Measurements from ENCODE around the gene MGMT. TPM values are rescaled to one million over a fixed set of nuclear protein-coding genes. Genes with fewer than 3 reads are reported as not detected.

Gene MGMT
- polyA plus RNA-seq, 1 of the 3 experiments (the other 2 are of a cell fraction): 10.8 TPM

DNA sequence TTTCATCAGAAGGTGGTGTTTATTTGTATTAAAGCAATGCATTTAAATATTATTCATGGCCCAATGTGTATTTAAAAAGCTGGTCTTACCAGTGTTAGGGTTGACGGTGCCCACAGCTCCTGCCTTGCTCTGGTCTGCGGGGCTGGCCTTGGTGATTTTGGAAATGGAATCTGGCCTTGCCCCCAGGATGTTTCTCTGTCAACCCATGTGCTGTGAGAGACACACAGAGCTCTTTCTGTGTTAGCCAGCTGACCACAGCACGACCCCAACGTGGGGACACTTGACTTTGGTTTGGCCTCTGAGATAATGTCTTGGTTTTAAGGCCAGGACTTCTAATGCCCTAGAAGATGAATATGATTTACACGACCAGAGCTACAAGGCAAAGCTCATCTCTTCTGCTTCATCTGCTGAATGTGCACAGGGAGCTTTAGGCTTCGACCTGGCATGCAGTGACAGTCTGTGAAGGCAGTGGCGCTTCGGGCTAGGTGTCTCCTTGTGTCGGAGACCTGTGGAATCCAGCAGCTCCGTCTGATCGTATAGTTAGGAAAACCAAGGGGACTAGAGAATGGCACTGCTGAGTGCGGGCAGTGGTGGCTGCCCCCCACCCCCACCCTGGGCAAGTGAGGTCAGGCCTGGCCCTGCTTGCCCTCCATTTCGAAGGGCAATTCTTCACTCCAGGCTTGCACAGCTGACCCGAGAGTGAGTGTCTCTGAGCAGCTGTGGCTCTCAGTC lies 250.9 kb downstream of the MGMT start:
- Histone ChIP-seq H3K9ac (no peak overlapping the region), H3K9me3 (no peaks in the 10 kb centered on the region), H4K20me1 (ENCODE audit: insufficient read depth) (no peaks in the 10 kb centered on the region), H3K79me2 (ENCODE audit: insufficient read depth) (no peaks in the 10 kb centered on the region), H3K27me3 (ENCODE audit: insufficient read depth) (no peaks in the 10 kb centered on the region), H3F3A (replicated peaks; ENCODE audit: insufficient read depth) (no peaks in the 10 kb centered on the region), H3K9me2 (no peaks in the 10 kb centered on the region), H2AFZ (ENCODE audit: low read depth) (no peak overlapping the region), H3K4me2 (no peak overlapping the region), H3K4me3 (ENCODE audit: low read depth in 2 of 2, low read length in 1 of 2) (no peak overlapping the region), H3K4me1 (ENCODE audit: control insufficient read depth in 1 of 2, insufficient read depth in 2 of 2, low read depth in 1 of 2, low read length in 1 of 2) (peaks cover 0 to 3% of the 10 kb centered on the region in 2 experiments; a peak in 1 of 4 replicates), H3K36me3 (replicated peaks in 1 of 2; ENCODE audit: control insufficient read depth in 1 of 2, insufficient read depth in 2 of 2, low read length in 1 of 2) (no peaks in the 10 kb centered on the region), H3K27ac (ENCODE audit: low read depth in 2 of 2, low read length in 1 of 2) (no peak overlapping the region)
- CTCF ChIA-PET: no interaction called here
- no peak for DNase-seq
- WGBS (ENCODE audit: low lambda C conversion rate): 56% methylated on average over 8 of the region's 14 CpGs
- TF ChIP-seq USF1 (IDR thresholded peaks at IDR 0.05; ENCODE audit: borderline replicate concordance, low read depth) (no peak), REST (IDR thresholded peaks at IDR 0.05; ENCODE audit: low read depth, low read length) (no peak), TEAD4 (IDR thresholded peaks at IDR 0.05; ENCODE audit: borderline replicate concordance, insufficient read depth) (no peak), ELF1 (IDR thresholded peaks at IDR 0.05) (no peak), NRF1 (IDR thresholded peaks at IDR 0.05; ENCODE audit: low read depth, low read length) (no peak), YY1 (IDR thresholded peaks at IDR 0.05; ENCODE audit: low read depth) (no peak), MEF2A (IDR thresholded peaks at IDR 0.05; ENCODE audit: borderline replicate concordance, low read depth) (no peak), RFX5 (IDR thresholded peaks at IDR 0.05; ENCODE audit: low read length) (no peak)
- POLR2A ChIA-PET: no interaction called here

GRCh38 chr10:129718548-129719414 lies 251.7 kb downstream of the MGMT start:
- Histone ChIP-seq H3K4me3 (ENCODE audit: low read depth in 2 of 2, low read length in 1 of 2) (no peak overlapping the region), H3K9ac (no peak overlapping the region), H3F3A (replicated peaks; ENCODE audit: insufficient read depth) (no peaks in the 10 kb centered on the region), H3K9me2 (no peaks in the 10 kb centered on the region), H3K27me3 (ENCODE audit: insufficient read depth) (no peaks in the 10 kb centered on the region), H3K79me2 (ENCODE audit: insufficient read depth) (no peaks in the 10 kb centered on the region), H4K20me1 (ENCODE audit: insufficient read depth) (no peaks in the 10 kb centered on the region), H3K4me2 (no peak overlapping the region), H3K27ac (ENCODE audit: low read depth in 2 of 2, low read length in 1 of 2) (no peak overlapping the region), H2AFZ (ENCODE audit: low read depth) (no peak overlapping the region), H3K4me1 (ENCODE audit: control insufficient read depth in 1 of 2, insufficient read depth in 2 of 2, low read depth in 1 of 2, low read length in 1 of 2) (peaks cover 0 to 3% of the 10 kb centered on the region in 2 experiments; a peak in 1 of 4 replicates), H3K36me3 (replicated peaks in 1 of 2; ENCODE audit: control insufficient read depth in 1 of 2, insufficient read depth in 2 of 2, low read length in 1 of 2) (no peaks in the 10 kb centered on the region), H3K9me3 (no peaks in the 10 kb centered on the region)
- WGBS (ENCODE audit: low lambda C conversion rate): 76% methylated on average over 23 of the region's 25 CpGs
- TF ChIP-seq REST (IDR thresholded peaks at IDR 0.05; ENCODE audit: low read depth, low read length) (no peak), POLR2AphosphoS5 (IDR thresholded peaks at IDR 0.05; ENCODE audit: low read depth, low read length) (no peak), NRF1 (IDR thresholded peaks at IDR 0.05; ENCODE audit: low read depth, low read length) (no peak), SIN3A (IDR thresholded peaks at IDR 0.05; ENCODE audit: borderline replicate concordance, low read depth, low read length) (no peak)
- POLR2A ChIA-PET: no interaction called here
- no peak for DNase-seq
- CTCF ChIA-PET: no interaction called here

Data from SK-N-SH (cell line).